ENCODE measurements around the gene TBL1X.
"Not testable (repeated sequence)": the region's sequence is repeated elsewhere in the genome, so short reads cannot be mapped to it uniquely, and the experiment has no call there.

The TBL1X gene

DNA sequence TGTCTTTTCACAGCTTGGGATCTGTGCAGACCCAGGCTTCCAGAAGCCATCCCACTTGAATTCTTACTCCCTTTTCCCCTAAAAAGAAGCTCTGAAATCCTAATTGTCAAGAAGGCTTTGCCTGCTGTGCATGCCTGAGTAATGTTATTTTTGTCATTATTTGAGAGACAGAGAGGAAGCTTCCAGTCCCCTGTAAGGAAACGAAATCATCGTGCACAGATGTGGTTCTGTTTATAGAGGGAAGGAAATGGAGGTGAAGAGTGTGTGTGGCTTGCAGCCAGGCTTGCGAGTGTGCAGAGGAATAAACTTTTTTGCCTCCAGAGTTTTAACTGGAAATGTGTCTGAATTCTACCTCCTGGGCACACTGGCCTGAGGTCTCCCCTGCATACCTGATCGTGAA is 70.2 kb downstream of the TBL1X start:
- DNase-seq (ENCODE audit: low read depth) = peak; percentile 20
- TF ChIP-seq MYC (IDR thresholded peaks at IDR 0.05; ENCODE audit: low read depth, low read length) = no peak
- no peak for TF ChIP-seq POLR2A (IDR thresholded peaks at IDR 0.05; ENCODE audit: extremely low read depth, insufficient read length)
- TF ChIP-seq, protein P1, sequence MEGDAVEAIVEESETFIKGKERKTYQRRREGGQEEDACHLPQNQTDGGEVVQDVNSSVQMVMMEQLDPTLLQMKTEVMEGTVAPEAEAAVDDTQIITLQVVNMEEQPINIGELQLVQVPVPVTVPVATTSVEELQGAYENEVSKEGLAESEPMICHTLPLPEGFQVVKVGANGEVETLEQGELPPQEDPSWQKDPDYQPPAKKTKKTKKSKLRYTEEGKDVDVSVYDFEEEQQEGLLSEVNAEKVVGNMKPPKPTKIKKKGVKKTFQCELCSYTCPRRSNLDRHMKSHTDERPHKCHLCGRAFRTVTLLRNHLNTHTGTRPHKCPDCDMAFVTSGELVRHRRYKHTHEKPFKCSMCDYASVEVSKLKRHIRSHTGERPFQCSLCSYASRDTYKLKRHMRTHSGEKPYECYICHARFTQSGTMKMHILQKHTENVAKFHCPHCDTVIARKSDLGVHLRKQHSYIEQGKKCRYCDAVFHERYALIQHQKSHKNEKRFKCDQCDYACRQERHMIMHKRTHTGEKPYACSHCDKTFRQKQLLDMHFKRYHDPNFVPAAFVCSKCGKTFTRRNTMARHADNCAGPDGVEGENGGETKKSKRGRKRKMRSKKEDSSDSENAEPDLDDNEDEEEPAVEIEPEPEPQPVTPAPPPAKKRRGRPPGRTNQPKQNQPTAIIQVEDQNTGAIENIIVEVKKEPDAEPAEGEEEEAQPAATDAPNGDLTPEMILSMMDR (IDR thresholded peaks at IDR 0.05; ENCODE audit: low read depth, low read length) = no peak
- TF ChIP-seq, protein P2, sequence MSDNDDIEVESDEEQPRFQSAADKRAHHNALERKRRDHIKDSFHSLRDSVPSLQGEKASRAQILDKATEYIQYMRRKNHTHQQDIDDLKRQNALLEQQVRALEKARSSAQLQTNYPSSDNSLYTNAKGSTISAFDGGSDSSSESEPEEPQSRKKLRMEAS (IDR thresholded peaks at IDR 0.05; ENCODE audit: low read depth, low read length) = no peak

DNA sequence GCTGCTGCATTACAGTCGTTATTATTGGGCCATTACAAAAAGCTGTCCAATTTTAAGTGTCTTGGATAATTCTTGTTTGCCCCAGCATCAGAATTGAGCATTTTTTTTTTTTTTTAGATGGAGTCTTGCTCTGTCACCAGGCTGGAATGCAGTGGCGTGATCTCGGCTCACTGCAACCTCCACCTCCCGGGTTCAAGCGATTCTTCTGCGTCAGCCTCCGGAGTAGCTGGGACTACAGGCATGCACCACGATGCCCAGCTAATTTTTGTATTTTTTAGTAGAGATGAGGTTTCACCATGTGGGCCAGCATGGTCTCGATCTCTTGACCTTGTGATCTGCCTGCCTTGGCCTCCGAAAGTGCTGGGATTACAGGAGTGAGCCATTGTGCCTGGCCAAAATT is 71.3 kb downstream of the TBL1X start:
- not testable (repeated sequence) for DNase-seq (ENCODE audit: low read depth)

More for the DNA sequence above, 70.2 kb downstream of the TBL1X start:
- no peak overlapping the region for H3K4me3 ChIP-seq (ENCODE audit: low read depth, low read length)

DNA sequence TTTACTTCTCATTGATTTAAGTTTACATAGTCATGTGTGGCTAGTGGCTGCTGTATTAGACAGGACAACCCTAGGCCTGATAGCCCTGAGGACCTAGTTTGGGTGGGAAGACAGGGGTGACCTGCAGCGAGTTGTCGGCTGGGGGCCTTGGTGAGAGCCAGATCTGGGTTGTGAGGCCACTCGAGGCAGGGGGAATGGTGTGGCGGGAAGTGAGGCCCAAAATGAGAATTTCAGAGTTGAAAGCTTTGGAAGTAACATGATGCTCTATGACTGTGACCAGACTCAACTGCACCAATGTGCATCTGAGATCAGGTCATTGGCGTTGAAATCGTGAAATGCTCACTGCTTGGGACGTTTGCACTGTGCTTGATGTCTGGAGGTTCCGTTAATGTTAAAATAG is 72.9 kb downstream of the TBL1X start:
- TF ChIP-seq, protein P2 (IDR thresholded peaks at IDR 0.05; ENCODE audit: low read depth, low read length) = no peak
- no peak for TF ChIP-seq MYC (IDR thresholded peaks at IDR 0.05; ENCODE audit: low read depth, low read length)
- TF ChIP-seq, protein P1 (IDR thresholded peaks at IDR 0.05; ENCODE audit: low read depth, low read length) = no peak
- no peak for TF ChIP-seq POLR2A (IDR thresholded peaks at IDR 0.05; ENCODE audit: extremely low read depth, insufficient read length)
- no peak for DNase-seq (ENCODE audit: low read depth)
- no peak overlapping the region for H3K4me3 ChIP-seq (ENCODE audit: low read depth, low read length)

More for the DNA sequence above, 71.3 kb downstream of the TBL1X start:
- H3K4me3 ChIP-seq (ENCODE audit: low read depth, low read length) = not testable (repeated sequence)

DNA sequence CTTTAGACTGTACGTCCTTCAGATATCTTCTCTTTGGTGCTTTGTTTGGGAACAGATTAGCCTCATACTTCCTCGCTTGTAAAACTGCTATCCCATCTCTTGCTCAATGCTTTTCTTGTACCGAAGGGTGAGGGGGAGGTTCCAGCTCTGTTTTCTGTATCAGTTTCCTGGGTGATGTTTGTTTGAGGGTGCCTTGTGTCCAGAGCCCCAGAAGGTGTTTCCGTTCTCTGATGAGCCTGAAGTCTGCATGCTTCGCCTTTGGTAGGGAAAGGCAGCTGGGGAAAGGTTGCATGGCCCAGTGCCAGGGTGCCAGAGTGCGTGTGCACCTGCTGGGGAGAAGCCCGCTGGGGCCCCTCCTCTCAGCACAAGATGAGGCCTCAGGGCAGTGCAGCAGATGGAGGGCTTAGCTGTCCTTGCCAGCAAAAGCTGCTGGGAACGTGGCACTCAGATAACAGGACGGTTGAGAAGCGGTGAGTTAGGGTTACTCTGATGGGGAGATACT is 73.7 kb downstream of the TBL1X start:
- no peak overlapping the region for H3K4me3 ChIP-seq (ENCODE audit: low read depth, low read length)
- peak; percentile 39 for DNase-seq (ENCODE audit: low read depth)
- TF ChIP-seq, protein P1 (IDR thresholded peaks at IDR 0.05; ENCODE audit: low read depth, low read length) = no peak
- TF ChIP-seq, protein P2 (IDR thresholded peaks at IDR 0.05; ENCODE audit: low read depth, low read length) = no peak
- TF ChIP-seq MYC (IDR thresholded peaks at IDR 0.05; ENCODE audit: low read depth, low read length) (no peak), POLR2A (IDR thresholded peaks at IDR 0.05; ENCODE audit: extremely low read depth, insufficient read length) (no peak)

DNA sequence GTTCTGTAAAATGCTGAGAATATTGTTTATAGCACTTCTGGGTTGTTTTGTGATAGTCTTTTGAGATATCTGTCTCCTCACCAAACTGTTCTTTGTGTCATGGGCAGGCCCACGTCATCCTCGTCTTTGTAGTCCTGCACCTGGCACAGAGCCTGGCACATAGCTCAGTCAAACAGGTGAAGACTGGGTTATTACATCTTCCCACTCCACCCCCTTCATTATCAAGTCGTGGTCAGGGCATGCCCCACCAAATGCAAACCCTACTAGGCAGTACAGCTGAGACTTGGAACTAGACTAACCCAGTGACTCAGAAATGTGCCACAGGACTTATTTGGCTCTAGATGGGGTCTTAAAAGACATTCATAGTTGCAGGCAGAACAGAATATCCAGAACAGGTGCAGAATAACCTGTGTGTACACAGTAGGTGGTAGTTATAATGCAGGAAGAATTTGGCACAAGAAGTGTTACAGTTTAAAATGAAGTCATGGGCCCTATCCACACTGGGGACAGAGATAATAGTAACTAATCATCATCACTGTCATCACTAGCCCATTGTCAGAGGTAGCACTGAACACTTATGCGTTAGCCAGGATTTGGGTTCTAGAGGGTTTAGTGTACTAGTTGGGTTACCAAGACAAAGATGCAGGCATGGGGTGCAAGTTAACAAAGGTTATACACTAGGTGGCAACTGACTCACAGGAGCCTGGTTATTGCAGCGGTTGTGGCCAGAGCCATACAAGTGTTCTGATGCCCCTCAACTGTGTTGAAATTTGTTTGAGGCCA is 74.9 kb downstream of the TBL1X start:
- no peak overlapping the region for H3K4me3 ChIP-seq (ENCODE audit: low read depth, low read length)
- TF ChIP-seq MYC (IDR thresholded peaks at IDR 0.05; ENCODE audit: low read depth, low read length) = no peak
- TF ChIP-seq, protein P1 (IDR thresholded peaks at IDR 0.05; ENCODE audit: low read depth, low read length) = no peak
- TF ChIP-seq, protein P2 (IDR thresholded peaks at IDR 0.05; ENCODE audit: low read depth, low read length) = no peak
- no peak for TF ChIP-seq POLR2A (IDR thresholded peaks at IDR 0.05; ENCODE audit: extremely low read depth, insufficient read length)
- peak; percentile 52 for DNase-seq (ENCODE audit: low read depth)

DNA sequence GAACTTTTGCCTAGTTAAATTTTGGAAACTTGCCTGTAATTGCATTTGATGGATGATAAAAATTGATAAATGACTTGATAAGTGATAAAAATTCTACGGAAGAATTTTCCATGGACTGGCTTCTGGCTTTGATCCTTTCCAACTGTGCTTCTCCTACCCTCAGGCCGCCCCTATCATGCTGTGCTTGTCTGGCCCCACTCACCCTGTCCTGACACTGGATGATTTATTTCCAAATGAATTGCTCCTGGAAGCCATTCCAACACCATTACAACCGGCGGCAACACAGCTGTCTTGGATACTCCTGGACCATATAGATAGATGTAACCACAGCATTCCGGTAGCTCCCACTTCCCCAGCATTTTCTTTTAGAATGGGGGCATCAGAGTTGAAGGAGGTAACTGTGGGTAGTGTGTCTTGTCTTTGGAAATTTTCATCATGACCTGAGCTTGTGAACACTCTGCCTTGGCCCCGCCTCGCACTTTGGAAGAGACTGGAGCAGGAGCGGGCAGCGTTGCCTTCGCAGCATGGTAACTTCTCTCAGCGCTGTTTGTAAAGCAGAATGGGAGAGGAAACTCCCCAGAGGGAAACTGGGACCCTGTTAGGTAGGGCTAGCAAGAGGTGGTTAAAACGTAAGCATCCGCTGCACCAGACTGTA is 77.4 kb downstream of the TBL1X start:
- DNase-seq (ENCODE audit: low read depth) = no peak
- no peak overlapping the region for H3K4me3 ChIP-seq (ENCODE audit: low read depth, low read length)
- TF ChIP-seq POLR2A (IDR thresholded peaks at IDR 0.05; ENCODE audit: extremely low read depth, insufficient read length) = no peak
- TF ChIP-seq, protein P1 (IDR thresholded peaks at IDR 0.05; ENCODE audit: low read depth, low read length) = no peak
- TF ChIP-seq, protein P2 (IDR thresholded peaks at IDR 0.05; ENCODE audit: low read depth, low read length) = no peak

Data from NB4 (cell line).